Fibroblast of pulmonary artery (primary cell): ENCODE measurements around the gene HRH3.

Experiments
- DNase-seq: peaks from one replicate; pipeline ENCODE4 v3.0.0-alpha.2; 2010; ENCODE audit warnings: low read depth
- H3K4me3 ChIP-seq: replicated peaks from 2 replicates; pipeline ENCODE4 v1.5.1; 2011; ENCODE audit warnings: low read depth, mild to moderate bottlenecking, control low read depth, low read length, moderate library complexity
- TF ChIP-seq, protein P1 (sequence below): IDR thresholded peaks from 2 replicates; pipeline ENCODE4 v1.5.1; 2011; ENCODE audit warnings: mild to moderate bottlenecking, control low read depth, low read length, inconsistent platforms; ENCODE audit errors: missing control alignments

The HRH3 gene

GRCh38 chr20:62246431-62246830, 26.4 kb upstream of the HRH3 start:
- H3K4me3 ChIP-seq = no peak overlapping the region

GRCh38 chr20:62245911-62246280, 25.8 kb upstream of the HRH3 start:
- no peak for DNase-seq
- TF ChIP-seq, protein P1, sequence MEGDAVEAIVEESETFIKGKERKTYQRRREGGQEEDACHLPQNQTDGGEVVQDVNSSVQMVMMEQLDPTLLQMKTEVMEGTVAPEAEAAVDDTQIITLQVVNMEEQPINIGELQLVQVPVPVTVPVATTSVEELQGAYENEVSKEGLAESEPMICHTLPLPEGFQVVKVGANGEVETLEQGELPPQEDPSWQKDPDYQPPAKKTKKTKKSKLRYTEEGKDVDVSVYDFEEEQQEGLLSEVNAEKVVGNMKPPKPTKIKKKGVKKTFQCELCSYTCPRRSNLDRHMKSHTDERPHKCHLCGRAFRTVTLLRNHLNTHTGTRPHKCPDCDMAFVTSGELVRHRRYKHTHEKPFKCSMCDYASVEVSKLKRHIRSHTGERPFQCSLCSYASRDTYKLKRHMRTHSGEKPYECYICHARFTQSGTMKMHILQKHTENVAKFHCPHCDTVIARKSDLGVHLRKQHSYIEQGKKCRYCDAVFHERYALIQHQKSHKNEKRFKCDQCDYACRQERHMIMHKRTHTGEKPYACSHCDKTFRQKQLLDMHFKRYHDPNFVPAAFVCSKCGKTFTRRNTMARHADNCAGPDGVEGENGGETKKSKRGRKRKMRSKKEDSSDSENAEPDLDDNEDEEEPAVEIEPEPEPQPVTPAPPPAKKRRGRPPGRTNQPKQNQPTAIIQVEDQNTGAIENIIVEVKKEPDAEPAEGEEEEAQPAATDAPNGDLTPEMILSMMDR = no peak
- no peak overlapping the region for H3K4me3 ChIP-seq

More at GRCh38 chr20:62246431-62246830, 26.4 kb upstream of the HRH3 start:
- TF ChIP-seq, protein P1 = no peak
- DNase-seq = no peak

- H3K4me3 ChIP-seq = no peak overlapping the region
- DNase-seq = no peak
- TF ChIP-seq, protein P1 = no peak
These were observed 24.6 kb upstream of the HRH3 start for GRCh38 chr20:62244644-62245108.

GRCh38 chr20:62243906-62244515, 23.9 kb upstream of the HRH3 start:
- no peak overlapping the region for H3K4me3 ChIP-seq
- TF ChIP-seq, protein P1 = no peak
- no peak for DNase-seq

- DNase-seq = no peak
- no peak overlapping the region for H3K4me3 ChIP-seq
- TF ChIP-seq, protein P1 = no peak
These were observed 23.0 kb upstream of the HRH3 start for GRCh38 chr20:62243106-62243505.

DNA sequence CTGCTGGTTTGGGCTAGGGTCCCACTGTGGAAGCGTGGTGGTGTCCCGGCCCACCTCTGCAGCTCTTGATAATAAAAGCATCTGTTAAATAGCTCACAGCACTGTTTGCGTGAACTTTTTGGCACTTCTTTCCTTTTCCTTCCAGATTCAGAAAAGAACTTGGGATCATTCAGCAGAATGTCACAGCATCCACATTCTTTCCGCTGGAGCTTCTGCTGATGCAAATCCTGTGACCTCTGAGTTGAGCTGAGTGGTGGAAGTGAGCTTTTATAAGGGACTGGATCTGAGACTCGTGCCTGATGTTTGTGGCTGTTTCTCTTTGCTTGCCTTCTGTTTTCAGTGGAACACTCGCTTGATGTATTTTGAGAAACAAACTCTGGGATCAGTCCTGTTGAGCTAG, 22.1 kb upstream of the HRH3 start:
- TF ChIP-seq, protein P1 = no peak
- DNase-seq = no peak
- no peak overlapping the region for H3K4me3 ChIP-seq

- no peak for DNase-seq
- no peak overlapping the region for H3K4me3 ChIP-seq
- TF ChIP-seq, protein P1 = no peak
These were observed 21.4 kb upstream of the HRH3 start for GRCh38 chr20:62241506-62241905.
